SW 1271 (cell line): ENCODE results near the gene STOM.
"Not testable (repeated sequence)": the region's sequence is repeated elsewhere in the genome, so short reads cannot be mapped to it uniquely, and the experiment has no call there.

Experiments
- DNase-seq, 2 experiments: peaks; one replicate each; lab custom pipeline; 2025; lab: John Stamatoyannopoulos, UW

The STOM gene, protein sequence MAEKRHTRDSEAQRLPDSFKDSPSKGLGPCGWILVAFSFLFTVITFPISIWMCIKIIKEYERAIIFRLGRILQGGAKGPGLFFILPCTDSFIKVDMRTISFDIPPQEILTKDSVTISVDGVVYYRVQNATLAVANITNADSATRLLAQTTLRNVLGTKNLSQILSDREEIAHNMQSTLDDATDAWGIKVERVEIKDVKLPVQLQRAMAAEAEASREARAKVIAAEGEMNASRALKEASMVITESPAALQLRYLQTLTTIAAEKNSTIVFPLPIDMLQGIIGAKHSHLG

DNA sequence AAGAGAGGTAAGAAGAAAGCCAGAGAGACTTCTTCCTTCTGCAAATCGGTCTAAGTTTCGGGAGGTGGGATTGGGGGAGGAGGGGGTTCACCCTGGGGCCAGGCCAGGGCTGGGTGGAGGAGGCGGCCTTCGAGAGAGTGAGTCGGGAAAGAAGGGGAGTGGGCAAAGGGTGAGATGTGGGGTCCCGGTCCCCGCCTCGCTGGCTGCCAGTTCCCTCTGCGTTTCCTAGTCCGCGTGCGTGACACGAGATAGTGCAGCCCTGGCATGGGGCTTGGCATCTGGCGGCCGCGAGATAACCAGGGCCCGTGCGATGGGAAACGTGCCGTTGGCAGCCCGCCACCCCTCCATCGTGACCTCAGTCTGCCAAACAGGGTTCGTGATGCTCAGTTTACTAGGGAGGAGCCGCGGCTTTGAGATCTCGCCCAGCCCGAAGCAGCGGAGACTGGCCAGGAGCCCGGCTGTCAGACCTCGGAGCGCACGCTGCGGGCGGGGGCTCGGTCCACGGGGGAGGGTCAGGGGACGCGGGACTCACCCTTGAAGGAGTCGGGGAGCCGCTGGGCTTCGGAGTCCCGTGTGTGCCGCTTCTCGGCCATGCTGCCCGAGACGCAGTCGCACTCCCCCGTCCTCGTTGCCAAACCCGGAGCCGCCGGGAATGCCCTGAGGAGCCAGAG lies at the start of gene STOM:
Gene STOM, minus strand, starts transcription at position 656 of the 671 bp plus-strand sequence. Its CDS starts 63 bp downstream, at position 593.
- DNase-seq: peak in 1 of 2 experiments; percentile 85

DNA sequence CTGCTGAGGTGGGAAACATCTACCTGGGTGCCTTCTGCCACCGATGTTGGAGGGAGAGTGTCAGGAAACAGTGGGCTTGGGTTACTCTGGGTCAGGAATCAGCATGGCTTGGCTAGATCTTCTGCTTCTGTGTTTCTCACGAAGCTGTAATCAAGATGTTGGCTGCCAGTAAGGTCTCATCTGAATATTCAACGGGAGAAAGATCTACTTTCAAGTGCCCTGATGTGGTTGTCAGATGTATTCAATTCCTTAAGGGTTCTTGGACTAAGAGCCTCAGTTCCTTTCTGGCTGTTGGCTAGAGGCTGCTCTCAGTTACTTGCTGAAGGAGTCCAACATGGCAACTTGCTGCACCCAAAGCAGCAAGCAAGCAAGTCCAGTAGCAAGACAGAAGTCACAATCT lies 41.9 kb upstream of the STOM start:
- DNase-seq: no peak

DNA sequence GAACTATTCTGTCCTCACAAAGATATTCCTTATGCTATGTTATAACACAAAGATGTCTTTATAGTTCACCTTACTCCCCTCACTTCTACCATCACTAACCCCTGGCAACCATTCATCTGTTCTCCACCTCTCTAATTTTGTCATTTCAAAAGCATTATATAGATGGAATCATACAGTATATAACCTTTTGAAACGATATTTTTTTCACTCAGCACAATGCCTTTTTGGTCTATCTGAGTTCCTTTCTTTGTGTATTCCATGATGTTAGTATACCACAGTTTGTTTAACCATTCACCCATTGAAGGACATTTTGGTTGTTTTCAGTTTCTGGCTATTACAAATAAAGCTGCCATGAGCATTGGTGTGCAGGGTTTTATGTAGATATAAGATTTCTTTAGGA lies 35.8 kb upstream of the STOM start:
- DNase-seq: no peak

DNA sequence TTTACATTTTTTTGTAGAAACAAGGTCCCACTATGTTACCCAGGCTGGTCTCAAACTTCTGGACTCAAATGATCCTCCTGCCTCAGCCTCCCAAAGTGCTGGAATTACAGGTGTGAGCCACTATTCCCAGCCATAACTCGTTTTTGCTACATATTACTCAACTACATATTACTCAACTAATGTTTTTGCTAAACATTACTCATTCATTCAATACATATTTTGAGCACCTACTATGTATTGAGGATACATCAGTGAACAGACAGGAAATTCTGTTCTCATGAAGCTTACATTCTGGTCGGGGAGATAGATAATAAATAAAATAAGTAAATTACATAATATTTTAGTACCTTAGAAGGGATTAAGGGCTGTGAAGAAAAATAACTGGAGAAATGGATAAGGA lies 34.9 kb upstream of the STOM start:
- DNase-seq: no peak

DNA sequence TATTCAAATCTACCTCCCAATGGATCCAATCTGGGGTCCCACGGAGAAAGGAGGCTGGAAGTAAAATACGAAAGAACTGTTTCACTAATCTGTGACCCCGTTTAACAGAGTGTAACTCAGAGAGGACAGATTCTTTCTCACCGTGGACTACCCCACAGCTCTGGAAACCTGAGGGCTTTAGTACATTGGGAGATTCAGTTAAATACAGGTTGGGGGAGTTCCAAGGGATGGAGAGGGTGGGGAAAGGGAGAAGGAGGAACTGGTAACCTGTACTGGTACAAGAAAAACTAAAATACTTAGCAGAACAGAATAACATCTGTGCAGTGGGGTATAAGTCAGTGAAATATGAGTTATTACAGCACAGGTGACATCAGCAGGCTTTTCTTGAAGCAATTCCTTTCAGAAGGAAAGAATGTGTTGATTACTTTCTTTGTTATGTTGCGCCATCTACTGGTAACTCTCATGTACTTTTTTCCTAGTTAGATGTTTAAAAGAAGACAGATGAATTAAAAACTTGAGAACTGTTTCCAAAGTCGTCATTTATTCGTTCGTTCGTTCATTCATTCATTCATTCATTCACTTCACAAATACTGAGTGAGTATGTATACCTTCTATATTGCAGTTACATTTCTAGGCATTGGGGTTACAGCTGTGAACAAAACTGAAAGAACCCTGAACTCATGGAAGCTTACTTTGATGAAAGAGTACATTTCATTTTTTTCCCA lies 30.0 kb upstream of the STOM start:
- peak; percentile 42 to 85 for DNase-seq

DNA sequence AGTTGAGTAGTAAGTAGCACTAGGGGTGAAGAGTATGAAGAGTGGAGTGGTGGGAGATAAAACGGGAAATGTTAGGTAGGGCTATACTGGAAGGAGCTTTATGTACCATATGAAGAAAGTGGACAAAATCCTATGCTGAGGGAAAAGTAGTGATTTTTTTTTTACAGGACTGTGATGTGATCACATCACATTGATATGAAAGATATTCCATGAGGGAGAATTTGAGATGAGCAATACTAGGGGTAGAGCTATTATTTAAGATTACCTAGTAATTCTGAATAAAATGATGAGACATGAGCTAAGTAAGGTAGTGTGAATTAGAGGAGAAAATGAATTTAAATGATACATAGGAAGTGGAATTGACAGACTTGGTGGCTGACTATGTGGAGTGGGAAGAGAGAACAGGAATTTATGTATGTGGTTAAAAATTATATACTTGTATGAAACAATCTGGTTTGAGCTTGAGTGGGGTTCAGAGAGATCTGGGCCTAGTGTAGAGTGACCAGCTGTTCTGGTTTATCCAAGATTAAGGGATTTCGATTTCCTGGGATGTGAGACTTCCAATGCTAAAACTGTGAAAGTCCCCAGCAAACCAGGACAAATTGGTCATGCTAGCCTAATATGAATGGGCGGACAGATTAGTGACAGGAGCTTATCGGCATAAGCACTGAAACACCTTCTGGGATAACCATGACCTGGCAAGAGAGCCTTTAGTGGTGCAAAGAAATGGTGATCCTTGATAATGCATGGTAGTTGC lies 29.3 kb upstream of the STOM start:
- DNase-seq: no peak

DNA sequence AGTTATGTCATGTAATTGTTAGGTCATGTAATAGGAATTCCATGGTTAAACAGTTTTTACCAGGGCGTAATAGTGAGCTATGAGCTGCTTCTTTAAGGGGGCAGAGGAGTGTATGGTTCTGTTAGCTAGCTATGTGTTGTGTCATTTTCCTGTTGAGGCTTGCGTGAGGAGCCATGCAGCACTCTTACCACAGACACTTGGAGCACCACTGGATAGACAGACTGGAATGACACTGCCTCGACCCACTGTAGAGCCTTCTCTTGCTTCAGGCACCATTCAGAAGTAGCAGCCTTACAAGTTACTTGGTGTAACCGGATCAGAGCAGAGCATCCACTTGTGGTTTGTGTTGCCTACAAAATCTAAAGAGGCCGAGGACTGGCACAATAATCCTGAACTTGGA lies 28.3 kb upstream of the STOM start:
- peak in 1 of 2 experiments; percentile 36 for DNase-seq

DNA sequence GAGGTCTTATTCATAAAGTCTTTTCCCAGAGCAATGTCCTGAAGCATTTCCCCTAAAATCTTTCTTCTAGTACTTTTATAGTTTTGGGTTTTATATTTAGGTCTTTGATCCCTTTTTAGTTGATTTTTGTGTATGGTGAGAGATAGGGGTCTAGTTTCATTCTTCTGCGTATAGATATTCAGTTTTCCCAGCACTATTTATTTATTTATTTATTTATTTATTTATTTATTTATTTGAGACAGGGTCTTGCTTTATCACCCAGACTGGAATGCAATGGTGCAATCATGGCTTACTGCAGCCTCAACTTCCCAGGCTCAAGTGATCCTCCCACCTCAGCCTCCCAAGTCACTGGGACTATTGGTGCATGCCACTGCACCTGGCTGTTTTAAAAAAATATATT lies 27.2 kb upstream of the STOM start:
- DNase-seq: not testable (repeated sequence)

DNA sequence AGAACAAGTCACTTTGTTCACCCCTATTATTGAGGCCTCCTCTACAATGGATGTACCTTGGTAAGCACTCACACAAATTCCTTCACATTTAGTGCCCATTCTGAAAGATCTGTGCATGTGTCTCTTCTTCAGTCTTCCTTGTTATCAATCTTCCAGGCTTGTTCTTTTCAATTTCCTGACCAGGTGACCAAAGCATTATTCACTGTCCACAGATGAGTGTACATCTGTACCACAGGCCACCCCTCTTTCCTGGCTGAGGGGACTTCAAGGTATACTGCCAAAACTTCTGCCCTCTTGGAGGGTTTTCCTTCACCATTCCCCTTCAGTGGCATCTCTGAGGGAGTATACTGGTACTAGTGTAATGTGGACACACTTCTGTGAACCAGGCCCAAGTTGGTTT lies 25.5 kb upstream of the STOM start:
- no peak for DNase-seq

DNA sequence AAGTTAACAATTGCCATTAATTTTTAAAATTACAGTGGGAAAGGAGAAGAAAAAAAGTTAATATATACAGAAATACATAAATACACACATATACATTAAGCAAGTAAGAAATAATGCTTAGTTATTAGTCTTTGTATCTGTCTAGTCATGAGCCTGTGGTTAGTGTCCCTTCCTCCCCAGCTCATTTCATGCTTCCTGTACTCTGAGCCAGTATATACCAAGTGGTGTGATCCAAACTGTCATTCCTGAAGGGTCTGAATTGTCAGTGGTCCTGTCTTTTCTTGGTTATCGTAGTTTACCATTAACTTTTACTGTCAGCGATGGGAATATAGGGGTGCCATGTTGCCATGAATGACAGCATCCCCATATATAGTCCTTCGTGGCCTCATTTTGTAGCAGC lies 24.2 kb upstream of the STOM start:
- no peak for DNase-seq

DNA sequence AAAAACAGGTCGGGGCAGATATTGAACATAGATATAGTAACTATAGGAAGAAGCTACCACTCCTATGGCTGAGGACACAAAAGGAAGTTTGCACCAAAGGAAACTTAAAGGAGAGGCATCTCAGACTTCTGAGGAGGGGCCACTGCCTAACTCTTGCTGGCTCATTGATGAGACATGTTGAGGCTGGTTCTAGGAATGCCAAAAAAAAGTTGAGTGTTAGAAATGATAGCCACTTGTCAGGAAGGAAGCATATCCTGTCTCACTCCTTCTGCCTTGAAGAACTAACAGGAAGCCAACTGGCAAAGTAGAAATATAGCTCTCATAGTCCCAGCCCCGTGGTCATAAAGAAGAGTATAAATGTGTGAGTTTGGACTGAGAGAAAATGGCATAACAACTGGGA lies 23.3 kb upstream of the STOM start:
- peak; percentile 14 to 19 for DNase-seq

DNA sequence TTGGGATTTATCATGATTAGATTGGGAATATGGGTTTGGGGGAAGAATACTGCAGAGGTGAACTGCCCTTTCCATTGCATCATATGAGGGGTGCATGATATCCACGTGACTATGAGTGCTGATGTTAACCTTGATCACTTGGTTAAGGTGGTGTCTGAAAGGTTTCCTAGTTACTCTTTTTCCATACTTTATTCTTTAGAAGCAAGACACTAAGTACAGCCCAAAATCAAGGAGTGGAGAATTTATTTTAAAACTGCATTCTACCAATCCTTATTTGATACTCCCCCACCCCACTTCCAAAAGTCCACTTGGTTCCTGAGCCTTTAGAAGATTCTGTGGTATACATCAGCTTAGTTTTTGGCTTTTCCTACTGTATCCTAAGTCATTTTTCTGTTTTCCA lies 20.3 kb upstream of the STOM start:
- no peak for DNase-seq

DNA sequence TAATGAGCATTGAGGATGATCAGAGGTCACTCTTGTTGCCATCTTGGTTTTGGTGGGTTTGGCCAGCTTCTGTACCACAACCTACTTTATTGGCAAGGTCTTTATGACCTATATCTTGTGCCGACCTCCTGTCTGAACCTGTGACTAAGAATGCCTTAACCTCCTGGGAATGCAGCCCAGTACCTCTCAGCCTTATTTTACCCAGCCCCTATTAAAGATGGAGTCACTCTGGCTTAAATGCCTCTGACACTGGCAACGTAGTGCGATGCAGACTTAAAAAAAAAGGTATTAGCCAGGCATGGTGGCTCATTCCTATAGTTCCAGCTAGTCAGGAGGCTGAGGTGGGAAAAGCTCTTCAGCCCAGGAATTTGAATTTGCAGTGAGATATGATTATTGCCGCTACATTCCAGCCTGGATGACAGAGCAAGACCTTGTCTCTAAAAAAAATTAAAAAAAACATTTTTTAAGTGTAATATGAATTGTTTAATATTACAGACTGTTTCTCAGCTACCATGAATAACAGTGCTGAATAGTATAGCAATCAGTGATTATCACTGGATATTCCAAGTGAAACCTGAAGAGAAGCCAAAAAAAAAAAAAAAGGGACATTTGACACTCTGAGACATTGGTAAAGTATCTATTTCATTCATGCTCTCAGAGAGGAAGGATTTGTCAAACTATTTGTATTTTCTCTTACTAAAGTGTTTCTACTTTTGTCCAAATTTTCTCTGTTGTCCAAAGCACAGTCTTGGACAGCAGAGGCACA lies 18.3 kb upstream of the STOM start:
- DNase-seq: no peak

DNA sequence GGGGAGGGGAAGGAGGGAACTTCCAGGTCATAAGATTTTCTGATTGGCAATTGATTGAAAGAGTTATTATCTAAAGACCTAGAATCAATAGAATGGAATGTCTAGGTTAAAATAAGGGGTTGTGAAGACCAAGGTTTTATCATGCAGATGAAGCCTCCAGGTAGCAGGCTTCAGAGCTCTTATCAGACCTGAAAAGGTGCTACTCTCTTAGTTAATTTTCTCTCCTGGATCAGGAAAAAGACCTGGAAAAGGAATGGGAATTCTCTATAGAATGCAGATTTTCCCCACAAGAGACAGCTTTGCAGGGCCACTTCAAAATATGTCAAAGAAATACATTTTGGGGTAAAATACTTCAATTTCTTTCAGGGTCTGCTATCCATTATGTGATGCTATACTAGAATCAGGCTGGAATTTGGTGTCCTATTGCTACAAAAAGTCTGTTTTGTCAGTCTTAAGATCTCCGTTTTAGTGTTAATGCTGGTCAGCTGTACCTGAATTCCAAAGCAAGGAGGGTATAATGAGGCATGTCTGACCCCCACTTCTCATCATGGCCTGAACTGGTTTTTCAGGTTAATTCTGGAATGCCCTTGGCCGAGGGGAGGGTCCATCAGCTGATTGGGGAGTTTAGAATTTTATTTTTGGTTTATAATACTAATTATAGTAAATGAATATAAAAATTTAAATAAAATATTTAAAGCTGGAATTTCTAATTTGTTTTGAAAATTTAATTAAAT lies 16.6 kb upstream of the STOM start:
- DNase-seq: no peak

DNA sequence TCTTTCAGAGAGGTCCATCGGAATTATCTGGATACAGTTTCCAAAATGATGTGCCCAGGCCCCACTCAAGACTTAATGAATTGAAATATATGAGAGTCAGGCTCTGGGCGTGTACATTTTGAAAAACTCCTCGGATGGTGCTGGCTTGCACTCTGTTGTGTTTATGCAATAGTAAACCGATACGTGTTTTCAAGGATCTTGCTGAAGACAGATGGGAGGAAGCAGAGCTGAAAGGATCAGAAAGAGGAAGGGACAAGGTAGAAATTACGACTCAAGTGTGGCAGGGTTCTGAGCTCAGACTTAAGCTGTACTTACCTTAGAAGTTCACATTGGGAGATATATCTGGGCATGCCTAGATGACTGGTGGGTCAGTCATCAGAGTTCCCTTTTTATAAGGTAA lies 13.7 kb upstream of the STOM start:
- DNase-seq: no peak

DNA sequence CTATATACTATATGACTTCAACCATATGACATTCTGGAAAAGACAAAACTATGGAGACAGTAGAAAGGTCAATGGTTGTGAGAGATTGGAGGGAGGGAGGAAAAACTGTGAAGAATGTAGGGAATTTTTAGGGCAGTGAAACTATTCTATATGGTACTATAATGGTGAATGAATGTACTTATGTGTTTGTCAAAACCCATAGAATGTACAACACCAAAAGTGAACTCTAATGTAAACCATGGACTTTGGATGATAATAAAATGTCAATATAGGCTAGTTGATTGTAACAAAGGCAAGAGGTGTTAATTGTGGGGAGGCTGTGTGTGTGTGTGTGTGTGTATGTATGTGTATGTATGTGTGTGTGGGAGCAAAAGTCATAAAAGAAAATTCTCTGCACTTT lies 10.8 kb upstream of the STOM start:
- no peak for DNase-seq

DNA sequence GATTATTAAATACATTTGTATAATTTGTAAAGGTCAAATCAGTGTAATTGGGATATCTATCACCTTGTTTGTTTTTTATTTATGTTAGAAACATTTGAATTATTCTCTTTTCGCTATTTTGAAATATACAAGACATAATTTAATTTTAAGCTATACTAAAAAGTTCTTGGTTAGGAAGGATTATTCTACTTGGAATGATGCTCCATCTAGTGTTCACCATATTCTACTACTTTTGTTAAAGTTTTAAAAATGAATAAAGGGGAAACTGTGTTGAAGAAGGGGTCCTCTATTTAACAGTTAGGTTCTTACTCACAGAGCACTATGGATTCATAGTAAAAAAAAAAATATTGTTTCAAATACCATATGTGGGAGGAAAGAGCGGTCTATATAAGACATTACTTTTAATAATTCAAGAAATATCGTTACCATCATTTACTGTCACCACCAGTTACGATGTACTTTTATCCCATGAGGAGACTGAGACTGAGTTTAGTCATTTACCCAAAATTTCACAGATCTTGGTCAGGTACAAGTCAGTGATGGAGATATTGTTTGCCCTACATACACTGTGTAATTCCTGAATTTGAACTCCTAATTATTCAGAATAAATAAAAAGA lies 6.3 kb upstream of the STOM start:
- peak in 1 of 2 experiments; percentile 28 for DNase-seq

DNA sequence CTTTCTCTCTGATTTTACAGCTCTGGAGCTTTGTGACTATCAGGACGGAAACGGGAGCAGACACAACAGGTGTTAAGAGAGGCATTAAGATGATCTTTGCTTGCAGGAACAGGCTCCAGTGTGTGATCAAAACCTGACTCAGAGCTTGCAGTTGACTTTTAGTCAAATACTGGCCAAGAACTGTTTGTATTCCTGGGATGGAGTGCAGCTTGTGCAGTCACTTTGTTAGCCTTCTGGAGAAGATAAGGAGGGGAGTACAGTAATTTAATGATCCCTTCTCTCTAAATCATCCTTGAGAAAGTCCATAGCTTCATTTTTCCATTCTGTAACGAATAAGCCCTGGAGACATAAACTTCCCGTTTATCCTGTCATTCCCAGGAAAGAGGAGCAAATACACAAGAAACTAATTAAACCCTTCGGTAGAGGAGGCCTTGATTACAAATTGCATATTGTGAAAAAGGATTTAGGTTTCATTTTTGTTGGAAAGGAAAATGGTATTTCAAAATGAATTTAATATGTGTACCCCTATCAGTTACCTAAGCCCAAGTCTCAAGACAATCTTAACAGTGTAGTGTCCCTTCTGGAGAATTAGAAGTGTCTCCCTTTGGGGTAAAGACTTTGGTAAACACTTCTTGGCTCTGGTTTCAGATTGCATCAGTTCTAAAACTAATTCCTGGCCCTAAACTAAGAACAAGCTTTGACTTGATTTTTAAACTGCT lies 3.1 kb upstream of the STOM start:
- no peak for DNase-seq

DNA sequence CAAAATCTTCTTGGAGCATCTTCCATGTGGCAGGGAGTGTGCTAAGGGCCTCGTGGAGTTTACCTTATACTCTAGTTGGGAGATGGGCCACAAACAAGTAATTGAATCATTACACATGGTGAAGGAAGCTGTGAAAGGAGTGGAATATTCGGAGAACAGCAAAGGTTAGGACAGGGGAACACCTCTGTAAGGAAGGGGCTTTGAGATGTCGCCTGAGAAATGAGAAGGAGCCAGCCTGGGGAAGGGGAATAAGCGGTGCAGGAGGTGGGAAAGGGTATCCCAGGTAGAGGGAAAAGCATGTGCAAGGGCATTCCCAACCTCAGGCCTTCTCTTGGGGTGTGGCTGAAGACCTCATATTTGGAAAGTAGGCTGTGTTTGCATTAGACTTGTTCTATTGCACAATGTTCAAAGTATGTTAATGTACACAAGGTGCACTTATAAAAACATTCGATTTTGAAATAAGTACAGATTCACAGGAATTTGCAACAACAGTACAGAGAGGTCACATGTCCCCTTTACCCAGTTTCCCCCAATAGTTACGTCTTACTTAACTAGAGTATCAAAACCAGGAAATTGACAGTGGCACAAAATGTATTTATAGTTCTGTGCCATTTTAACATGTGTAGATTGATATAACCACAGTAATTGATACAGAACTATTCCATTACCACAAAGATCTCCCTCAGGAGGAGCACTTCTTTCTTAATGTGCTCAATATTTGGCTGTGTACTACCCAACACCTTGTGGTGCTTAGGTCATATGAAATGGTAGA lies 2.4 kb upstream of the STOM start:
- DNase-seq: no peak
